ENCODE data around the gene CHGA. TPM values are rescaled to one million over a fixed set of nuclear protein-coding genes. Genes with fewer than 3 reads are reported as not detected.

CHGA gene
- total and polyA plus RNA-seq, 4 donors: 0.47 to 4.4 (median 0.82) TPM

DNA sequence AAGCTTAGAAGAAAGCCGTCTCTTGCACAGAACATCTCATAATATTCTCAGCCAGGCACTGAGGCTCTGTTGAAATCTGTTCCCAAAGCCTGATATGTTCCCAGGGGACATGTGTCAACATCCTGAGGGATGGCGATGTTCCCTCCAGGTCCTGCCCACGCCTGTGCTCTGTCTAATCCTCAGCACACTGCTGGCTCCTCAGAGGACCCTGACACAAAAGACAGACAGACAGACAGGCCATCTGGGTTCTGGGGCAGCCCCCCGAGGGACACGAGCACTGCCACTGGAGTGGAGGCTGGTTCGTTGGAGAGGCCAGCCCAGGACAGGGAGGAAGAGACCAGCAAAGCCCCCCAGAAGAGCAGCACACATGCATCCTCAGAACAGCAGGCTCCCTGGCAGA is 27.8 kb downstream of the CHGA start:
- WGBS, 2 donors: 90 to 93% methylated on average over 6 of the region's 6 CpGs
- DNase-seq (no peak), ATAC-seq (ENCODE audit: insufficient read depth, low FRiP score) (no peak)
- no peak overlapping the region for H3K27ac ChIP-seq (ENCODE audit: low read depth in 1 of 2, low read length in 1 of 2)
- no peaks in the 10 kb centered on the region for H3K9me3 ChIP-seq (ENCODE audit: control insufficient read depth in 4 of 4, insufficient read depth in 3 of 4, low read length in 3 of 4)
- H3K4me3 ChIP-seq: no peak overlapping the region
- peaks cover 0 to 29% (median 6%) of the 10 kb centered on the region in 4 donors for H3K36me3 ChIP-seq (ENCODE audit: control insufficient read depth in 4 of 4, insufficient read depth in 4 of 4, low read length in 4 of 4)
- TF ChIP-seq CTCF (IDR thresholded peaks at IDR 0.05; ENCODE audit: control extremely low read depth, extremely low read depth): no peak
- H3K4me1 ChIP-seq (ENCODE audit: control insufficient read depth in 5 of 5, insufficient read depth in 5 of 5, low read length in 5 of 5): peaks cover 0 to 7% (median 0%) of the 10 kb centered on the region in 5 donors
- no peaks in the 10 kb centered on the region for H3K27me3 ChIP-seq (ENCODE audit: control insufficient read depth in 3 of 3, insufficient read depth in 3 of 3, low read length in 2 of 3)
- no peak overlapping the region for H3K9ac ChIP-seq (ENCODE audit: insufficient read depth in 1 of 2, low read length in 2 of 2)

- H3K36me3 ChIP-seq (ENCODE audit: control insufficient read depth in 4 of 4, insufficient read depth in 4 of 4, low read length in 4 of 4): peaks cover 0 to 25% (median 3%) of the 10 kb centered on the region in 4 donors
- no peak overlapping the region for H3K27ac ChIP-seq (ENCODE audit: low read depth in 1 of 2, low read length in 1 of 2)
- ATAC-seq (ENCODE audit: insufficient read depth, low FRiP score): no peak
- no peak for TF ChIP-seq CTCF (IDR thresholded peaks at IDR 0.05; ENCODE audit: control extremely low read depth, extremely low read depth)
- no peak overlapping the region for H3K4me3 ChIP-seq
- H3K4me1 ChIP-seq (ENCODE audit: control insufficient read depth in 5 of 5, insufficient read depth in 5 of 5, low read length in 5 of 5): peaks cover 0 to 3% (median 0%) of the 10 kb centered on the region in 5 donors
- no peaks in the 10 kb centered on the region for H3K27me3 ChIP-seq (ENCODE audit: control insufficient read depth in 3 of 3, insufficient read depth in 3 of 3, low read length in 2 of 3)
- H3K9ac ChIP-seq (ENCODE audit: insufficient read depth in 1 of 2, low read length in 2 of 2): no peak overlapping the region
- no peak for DNase-seq
- no peaks in the 10 kb centered on the region for H3K9me3 ChIP-seq (ENCODE audit: control insufficient read depth in 4 of 4, insufficient read depth in 3 of 4, low read length in 3 of 4)
- WGBS, 2 donors: 96 to 97% methylated on average over 7 of the region's 7 CpGs
Measured at GRCh38 chr14:92951261-92951660, 28.3 kb downstream of the CHGA start.

- Histone ChIP-seq H3K27me3 (ENCODE audit: control insufficient read depth in 3 of 3, insufficient read depth in 3 of 3, low read length in 2 of 3) (no peaks in the 10 kb centered on the region), H3K4me3 (no peak overlapping the region), H3K27ac (ENCODE audit: low read depth in 1 of 2, low read length in 1 of 2) (no peak overlapping the region), H3K9ac (ENCODE audit: insufficient read depth in 1 of 2, low read length in 2 of 2) (no peak overlapping the region), H3K4me1 (ENCODE audit: control insufficient read depth in 5 of 5, insufficient read depth in 5 of 5, low read length in 5 of 5) (no peaks in the 10 kb centered on the region), H3K36me3 (ENCODE audit: control insufficient read depth in 4 of 4, insufficient read depth in 4 of 4, low read length in 4 of 4) (peaks cover 0 to 28% (median 3%) of the 10 kb centered on the region in 4 donors), H3K9me3 (ENCODE audit: control insufficient read depth in 4 of 4, insufficient read depth in 3 of 4, low read length in 3 of 4) (no peaks in the 10 kb centered on the region)
- 20 to 24% methylated on average over 18 of the region's 18 CpGs for WGBS, 2 donors
- ATAC-seq (ENCODE audit: insufficient read depth, low FRiP score) (peak; percentile 91), DNase-seq (peak; percentile 64 to 74 (median 69))
- peak; percentile 91 for TF ChIP-seq CTCF (IDR thresholded peaks at IDR 0.05; ENCODE audit: control extremely low read depth, extremely low read depth)
Measured at GRCh38 chr14:92951912-92952471, 29.0 kb downstream of the CHGA start.
